OCI-LY7 (cell line): ENCODE data around the gene DNM3. TPM values are rescaled to one million over a fixed set of nuclear protein-coding genes. Genes with fewer than 3 reads are reported as not detected.

ENCODE experiments used
- BruUV-seq: library from RNA; stranded (reverse); fragments of 400-500 nt; replicated peaks from 2 replicates; lab custom pipeline; 2021; lab: Mats Ljungman, UMichigan
- CTCF ChIA-PET: fragments of 300-600 bp; sonication (Branson Sonifier 250); formaldehyde crosslinking; loops from one replicate; lab custom pipeline; 2022; ENCODE audit warnings: antibody characterized with exemption; ENCODE audit not compliant: unreplicated experiment; lab: Charles Lee
- POLR2A ChIA-PET: fragments of 300-600 bp; sonication (Branson Sonifier 250); formaldehyde crosslinking; loops from one replicate; lab custom pipeline; 2022; ENCODE audit warnings: antibody characterized with exemption; lab: Charles Lee
- DNase-seq: peaks from one replicate; pipeline ENCODE4 v3.0.0-alpha.2; 2015; ENCODE audit warnings: low spot score
- H2AFZ ChIP-seq: fragments of 200-600 bp; sonication (generic), shearing (Covaris generic); 2 replicates; pipeline ENCODE4 v1.6.1; 2014; ENCODE audit warnings: mild to moderate bottlenecking, antibody characterized with exemption, low read length, moderate library complexity
- H3K27ac ChIP-seq: fragments of 200-600 bp; sonication (generic); 2 replicates; pipeline ENCODE4 v1.5.1; 2014; ENCODE audit warnings: mixed run types, low read depth, mild to moderate bottlenecking, moderate library complexity, low read length, inconsistent platforms; ENCODE audit not compliant: poor library complexity, severe bottlenecking
- H3K36me3 ChIP-seq: fragments of 200-600 bp; sonication (generic); 2 replicates; pipeline ENCODE4 v1.6.1; 2014; ENCODE audit warnings: mild to moderate bottlenecking, antibody characterized with exemption, low read length, moderate library complexity, mixed read lengths; ENCODE audit not compliant: insufficient read depth
- H3K4me1 ChIP-seq: fragments of 200-600 bp; sonication (generic); 2 replicates; pipeline ENCODE4 v1.5.1; 2014; ENCODE audit warnings: mild to moderate bottlenecking, low read length; ENCODE audit not compliant: insufficient read depth, poor library complexity, severe bottlenecking
- H3K4me2 ChIP-seq: fragments of 200-600 bp; sonication (generic); 2 replicates; pipeline ENCODE4 v1.6.1; 2014; ENCODE audit warnings: mild to moderate bottlenecking, low read length
- H3K4me3 ChIP-seq: fragments of 200-600 bp; sonication (generic); 2 replicates; pipeline ENCODE4 v1.5.1; 2014; ENCODE audit warnings: mild to moderate bottlenecking, low read depth, low read length; ENCODE audit not compliant: poor library complexity, severe bottlenecking
- H3K79me2 ChIP-seq: fragments of 200-600 bp; sonication (generic); 2 replicates; pipeline ENCODE4 v1.6.1; 2016; ENCODE audit warnings: low read depth, mild to moderate bottlenecking, low read length, moderate library complexity, mixed read lengths; ENCODE audit not compliant: insufficient read depth
- H3K9me2 ChIP-seq: fragments of 200-600 bp; sonication (generic); 2 replicates; pipeline ENCODE4 v1.6.1; 2016; ENCODE audit warnings: mild to moderate bottlenecking, low read length, mixed read lengths; ENCODE audit not compliant: insufficient read depth
- H3K9me3 ChIP-seq: fragments of 200-600 bp; sonication (generic); 2 replicates; pipeline ENCODE4 v1.6.1; 2014; ENCODE audit warnings: mild to moderate bottlenecking, mixed run types, low read length, mixed read lengths
- H4K20me1 ChIP-seq: fragments of 200-600 bp; sonication (generic); 2 replicates; pipeline ENCODE4 v1.6.1; 2014; ENCODE audit warnings: mild to moderate bottlenecking, antibody characterized with exemption, low read length, moderate library complexity, mixed read lengths; ENCODE audit not compliant: insufficient read depth
- CTCF ChIP-seq: fragments of 200-600 bp; sonication (generic); conservative IDR thresholded peaks from 2 replicates; pipeline ENCODE4 v1.5.1; 2014; ENCODE audit warnings: mild to moderate bottlenecking, antibody characterized with exemption, low read length, moderate library complexity, mixed read lengths
- EZH2phosphoT487 ChIP-seq: fragments of 200-600 bp; sonication (generic); IDR thresholded peaks from 2 replicates; pipeline ENCODE4 v1.6.1; 2018; ENCODE audit warnings: low read depth, borderline replicate concordance, mild to moderate bottlenecking, mixed run types, antibody characterized with exemption, low read length, moderate library complexity, mixed read lengths
- intact Hi-C: fragments of 100-400 bp; cut with micrococcal nuclease; formaldehyde crosslinking; loops from one replicate; pipeline ENCODE4 v1.10.0; 2022; ENCODE audit not compliant: unreplicated experiment
- total RNA-seq, 2 experiments: library from RNA; depleted of rRNA in 1 of 2; stranded (reverse); fragments of >200 nt in 1 of 2; shearing (Covaris generic) in 1 of 2; gene quantifications; 2 replicates each; pipeline ENCODE4 v1.2.3, GENCODE V29; 2014 to 2022

DNM3 gene
- total RNA-seq, 2 experiments from 2014 or later = 0.47 to 0.61 TPM

GRCh38 chr1:171931752-171932151 is 90.5 kb downstream of the DNM3 start:
- CTCF ChIA-PET = no interaction called here
- H3K79me2 ChIP-seq = no peaks in the 10 kb centered on the region
- H3K4me2 ChIP-seq = no peak overlapping the region
- no peaks in the 10 kb centered on the region for H4K20me1 ChIP-seq
- POLR2A ChIA-PET = no interaction called here
- H3K36me3 ChIP-seq = no peaks in the 10 kb centered on the region
- no peak for DNase-seq
- H3K4me3 ChIP-seq = no peak overlapping the region
- intact Hi-C loops = no loop called here
- no TSS peak for BruUV-seq
- no peak overlapping the region for H3K27ac ChIP-seq
- no peaks in the 10 kb centered on the region for H3K4me1 ChIP-seq
- H3K9me2 ChIP-seq = no peaks in the 10 kb centered on the region
- H2AFZ ChIP-seq = no peak overlapping the region
- TF ChIP-seq CTCF = no peak
- no peak for TF ChIP-seq EZH2phosphoT487
- no peaks in the 10 kb centered on the region for H3K9me3 ChIP-seq

GRCh38 chr1:171934664-171935063 is 93.4 kb downstream of the DNM3 start:
- no peaks in the 10 kb centered on the region for H3K79me2 ChIP-seq
- H3K4me3 ChIP-seq = no peak overlapping the region
- ChIA-PET POLR2A (interaction anchor here (0.8 kb wide), 1 partner anchor 258 kb away, joined by 3 read pairs; no protein-coding TSS in a partner anchor), CTCF (no interaction called here)
- no peaks in the 10 kb centered on the region for H4K20me1 ChIP-seq
- TF ChIP-seq EZH2phosphoT487 (no peak), CTCF (no peak)
- no peak overlapping the region for H2AFZ ChIP-seq
- no peaks in the 10 kb centered on the region for H3K9me2 ChIP-seq
- no peaks in the 10 kb centered on the region for H3K9me3 ChIP-seq
- BruUV-seq = no TSS peak
- H3K4me1 ChIP-seq = no peaks in the 10 kb centered on the region
- no peaks in the 10 kb centered on the region for H3K36me3 ChIP-seq
- no peak overlapping the region for H3K27ac ChIP-seq
- no peak overlapping the region for H3K4me2 ChIP-seq
- DNase-seq = no peak
- intact Hi-C loops = no loop called here

- H3K27ac ChIP-seq = no peak overlapping the region
- no peaks in the 10 kb centered on the region for H3K79me2 ChIP-seq
- ChIA-PET CTCF (no interaction called here), POLR2A (no interaction called here)
- no peaks in the 10 kb centered on the region for H3K9me2 ChIP-seq
- no peak overlapping the region for H3K4me3 ChIP-seq
- no TSS peak for BruUV-seq
- H3K9me3 ChIP-seq = no peaks in the 10 kb centered on the region
- H3K4me2 ChIP-seq = no peak overlapping the region
- H3K4me1 ChIP-seq = no peaks in the 10 kb centered on the region
- intact Hi-C loops = no loop called here
- H2AFZ ChIP-seq = no peak overlapping the region
- DNase-seq = no peak
- TF ChIP-seq EZH2phosphoT487 (no peak), CTCF (no peak)
- H3K36me3 ChIP-seq = no peaks in the 10 kb centered on the region
- no peaks in the 10 kb centered on the region for H4K20me1 ChIP-seq
Observed at GRCh38 chr1:171935086-171935485, 93.8 kb downstream of the DNM3 start.
